ENCODE data around the gene JAKMIP3. TPM values are rescaled to one million over a fixed set of nuclear protein-coding genes. Genes with fewer than 3 reads are reported as not detected.

Gene JAKMIP3
- polyA plus RNA-seq, 6 donors from 2014 or later = not detected

DNA sequence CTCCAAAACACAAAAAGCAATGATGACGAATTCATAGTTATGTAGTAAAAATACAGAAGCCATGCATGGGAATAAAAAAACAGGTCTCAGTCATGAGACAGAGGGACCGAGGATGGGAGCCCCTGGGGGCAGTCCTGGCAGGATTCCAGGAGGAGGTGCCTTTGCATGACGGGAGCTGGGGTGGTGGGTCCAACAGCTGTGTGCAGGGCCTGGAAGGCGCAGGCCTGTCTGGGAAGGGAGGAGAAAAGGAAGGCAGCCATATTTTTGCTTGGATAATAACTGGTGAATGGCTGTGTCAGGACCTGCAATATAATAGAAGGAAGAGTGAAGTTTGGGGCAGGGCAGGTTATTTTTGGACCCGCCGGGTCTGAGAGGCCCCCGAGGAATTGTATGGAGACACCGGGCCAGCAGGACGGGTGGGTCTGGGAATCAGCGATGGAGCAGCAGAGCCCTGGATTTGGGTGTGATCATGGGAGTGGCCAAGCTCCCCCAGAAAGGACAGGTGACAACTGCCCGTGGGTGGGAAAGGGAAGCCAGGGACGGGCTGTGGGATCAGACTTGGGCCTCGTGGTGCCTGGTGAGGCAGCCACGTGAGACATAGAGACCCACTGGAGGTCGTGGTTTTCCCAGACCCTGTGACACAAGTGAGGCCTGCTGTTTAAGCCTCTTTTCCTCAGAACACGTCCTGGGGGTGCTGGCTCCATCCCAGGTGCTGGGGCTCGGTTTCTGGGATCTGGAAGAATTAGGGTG lies 2.9 kb upstream of the JAKMIP3 start:
- H3K4me3 Mint-ChIP-seq = peak overlapping the region in 1 of 8 donors; percentile 21
- H3K27me3 Mint-ChIP-seq = peaks cover 0 to 50% (median 37%) of the 10 kb centered on the region in 3 donors
- peaks cover 0 to under 1% (median 0%) of the 10 kb centered on the region in 7 donors for H3K9me3 Mint-ChIP-seq
- H3K4me1 Mint-ChIP-seq = peaks cover 0 to 13% (median 0%) of the 10 kb centered on the region in 3 donors
- no peaks in the 10 kb centered on the region for H3K36me3 Mint-ChIP-seq
- ATAC-seq (ENCODE audit: low read depth in 2 of 2) (no peak), DNase-seq (no peak)
- H3K27ac Mint-ChIP-seq = no peak overlapping the region

DNA sequence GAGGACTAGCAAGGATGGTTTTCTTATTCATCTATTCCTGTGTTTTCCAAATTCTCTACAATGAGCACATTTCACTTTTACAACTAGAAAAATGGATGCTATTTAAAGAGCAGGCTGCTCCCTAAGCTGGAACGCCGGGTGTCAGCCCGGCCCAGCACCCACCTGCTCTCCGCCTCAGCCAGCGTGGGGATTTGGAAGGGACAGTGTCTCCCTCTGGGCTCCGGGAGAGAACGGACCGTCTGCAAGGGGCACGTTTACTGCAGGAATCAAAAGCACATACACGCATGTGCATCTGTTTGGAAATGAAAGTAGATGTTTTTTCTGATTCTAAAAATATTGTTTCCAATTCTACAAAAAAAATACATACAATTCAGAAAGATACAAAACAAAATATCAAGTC lies 2.3 kb upstream of the JAKMIP3 start:
- Mint-ChIP-seq H3K9me3 (peaks cover 0 to 3% (median 0%) of the 10 kb centered on the region in 7 donors), H3K27ac (no peak overlapping the region), H3K4me3 (peak overlapping the region in 1 of 8 donors; percentile 5), H3K4me1 (peaks cover 0 to 13% (median 0%) of the 10 kb centered on the region in 3 donors), H3K36me3 (no peaks in the 10 kb centered on the region), H3K27me3 (peaks cover 0 to 50% (median 36%) of the 10 kb centered on the region in 3 donors)
- DNase-seq (no peak), ATAC-seq (ENCODE audit: low read depth in 2 of 2) (no peak)

DNA sequence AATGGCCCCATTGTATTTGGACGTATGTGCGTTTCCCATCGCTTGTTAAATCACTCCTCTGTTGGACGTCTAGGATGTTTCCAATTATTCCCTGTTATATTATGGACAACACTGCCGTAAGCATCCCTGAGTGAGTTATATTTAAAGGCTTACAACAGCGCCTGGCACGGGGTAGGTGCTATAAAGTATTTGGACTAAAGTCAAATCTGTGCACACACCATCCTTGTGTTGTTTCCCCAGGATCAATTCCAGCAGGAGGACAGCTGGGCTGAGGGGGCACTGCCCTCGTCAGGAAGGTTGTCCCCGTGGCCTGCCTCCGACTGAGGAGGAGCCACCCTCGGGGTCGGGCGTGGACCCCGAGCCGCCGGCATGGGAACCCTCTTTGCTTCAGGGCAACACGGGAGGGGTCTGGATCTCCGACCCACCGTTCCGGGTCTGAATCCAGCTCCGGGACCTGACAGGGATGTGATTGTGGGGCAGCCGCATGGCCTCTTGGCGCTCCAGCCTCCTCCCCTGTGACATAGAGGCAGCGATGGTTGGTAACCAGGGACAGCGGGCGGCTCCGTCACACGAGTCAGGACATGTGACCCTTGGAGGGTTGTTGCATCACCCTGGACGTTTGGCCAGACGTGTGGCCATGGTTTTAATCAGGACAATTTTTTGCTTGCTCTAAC lies 1.5 kb upstream of the JAKMIP3 start:
- ATAC-seq (ENCODE audit: low read depth in 2 of 2) (no peak), DNase-seq (no peak)
- H3K27ac Mint-ChIP-seq = no peak overlapping the region
- H3K36me3 Mint-ChIP-seq = no peaks in the 10 kb centered on the region
- peaks cover 0 to 3% (median 0%) of the 10 kb centered on the region in 7 donors for H3K9me3 Mint-ChIP-seq
- H3K27me3 Mint-ChIP-seq = peaks cover 0 to 50% (median 36%) of the 10 kb centered on the region in 3 donors
- H3K4me3 Mint-ChIP-seq = peak overlapping the region in 2 of 8 donors; percentile 36 to 68
- H3K4me1 Mint-ChIP-seq = peaks cover 0 to 13% (median 0%) of the 10 kb centered on the region in 3 donors

DNA sequence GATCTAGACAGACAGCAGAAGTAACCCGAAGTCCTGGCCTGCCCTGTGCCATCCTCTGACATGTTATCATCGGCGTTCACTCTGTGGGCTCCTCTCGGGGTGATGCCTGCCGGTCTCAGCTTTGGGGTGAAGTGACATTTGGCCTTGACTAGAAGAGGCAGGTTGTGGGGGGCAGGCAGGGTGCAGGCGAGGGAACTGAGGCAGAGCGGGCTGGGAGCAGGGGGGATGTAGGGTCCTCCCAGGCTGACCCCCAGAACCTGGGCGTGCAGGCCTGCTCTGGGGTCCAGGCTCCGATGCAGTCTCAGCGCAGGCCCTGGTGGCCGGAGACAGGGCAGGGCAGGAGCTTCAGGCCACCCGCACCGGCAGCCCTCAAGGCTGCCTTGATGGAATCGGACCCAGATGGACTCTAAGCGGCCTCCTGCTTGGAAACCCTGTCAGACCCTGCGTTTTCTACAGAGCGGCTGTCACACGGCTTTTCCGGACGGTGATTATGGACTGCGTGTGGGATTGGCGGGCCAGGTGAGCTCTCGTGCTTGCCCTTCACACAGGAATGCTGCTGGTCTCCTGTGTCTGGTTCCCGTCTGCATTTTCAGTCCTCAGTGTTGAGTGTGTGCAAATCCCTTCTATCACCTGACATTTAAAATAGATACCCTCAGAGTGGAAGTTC lies 842 bp upstream of the JAKMIP3 start:
- peaks cover 0 to 3% (median 0%) of the 10 kb centered on the region in 7 donors for H3K9me3 Mint-ChIP-seq
- peaks cover 0 to 48% (median 33%) of the 10 kb centered on the region in 3 donors for H3K27me3 Mint-ChIP-seq
- no peak overlapping the region for H3K27ac Mint-ChIP-seq

GRCh38 chr10:132066186-132066585 lies 440 bp downstream of the JAKMIP3 start:
- no peak for DNase-seq
- H3K27me3 Mint-ChIP-seq = peaks cover 0 to 40% (median 26%) of the 10 kb centered on the region in 3 donors
- H3K27ac Mint-ChIP-seq = no peak overlapping the region
- peaks cover 0 to 13% (median 0%) of the 10 kb centered on the region in 3 donors for H3K4me1 Mint-ChIP-seq
- no peaks in the 10 kb centered on the region for H3K36me3 Mint-ChIP-seq
- H3K9me3 Mint-ChIP-seq = peaks cover 0 to 3% (median 0%) of the 10 kb centered on the region in 7 donors
- H3K4me3 Mint-ChIP-seq = peak overlapping the region in 7 of 8 donors; percentile 37 to 77 (median 68)
- ATAC-seq (ENCODE audit: low read depth in 2 of 2) = no peak

More for the DNA sequence above, 842 bp upstream of the JAKMIP3 start:
- H3K4me3 Mint-ChIP-seq = peak overlapping the region in 2 of 8 donors; percentile 36 to 68
- H3K4me1 Mint-ChIP-seq = peaks cover 0 to 13% (median 0%) of the 10 kb centered on the region in 3 donors
- no peaks in the 10 kb centered on the region for H3K36me3 Mint-ChIP-seq
- no peak for DNase-seq
- no peak for ATAC-seq (ENCODE audit: low read depth in 2 of 2)

DNA sequence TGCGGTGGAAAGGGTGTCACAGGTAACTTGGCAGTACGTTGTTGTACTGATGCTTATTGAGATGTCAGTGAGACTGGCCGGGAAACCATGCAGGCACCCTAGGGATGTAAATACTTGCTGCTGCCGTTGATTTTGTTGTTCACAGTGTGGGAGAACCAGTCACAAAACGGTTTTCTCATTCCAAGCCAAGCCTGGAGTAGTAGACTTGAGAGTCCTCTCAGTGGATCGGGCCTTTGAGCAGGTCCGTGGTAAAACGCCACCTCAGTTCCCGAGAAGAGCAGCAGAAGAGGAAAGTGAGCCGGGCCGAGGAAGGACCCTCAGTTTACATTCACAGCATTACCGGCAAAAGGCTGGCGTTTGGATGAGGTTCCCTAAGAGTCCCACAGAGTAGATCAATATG lies 1.1 kb downstream of the JAKMIP3 start:
- peaks cover 0 to 3% (median 0%) of the 10 kb centered on the region in 7 donors for H3K9me3 Mint-ChIP-seq
- peaks cover 0 to 35% (median 20%) of the 10 kb centered on the region in 3 donors for H3K27me3 Mint-ChIP-seq
- H3K27ac Mint-ChIP-seq = no peak overlapping the region
- no peak for DNase-seq
- no peak for ATAC-seq (ENCODE audit: low read depth in 2 of 2)
- H3K4me1 Mint-ChIP-seq = peaks cover 0 to 13% (median 0%) of the 10 kb centered on the region in 3 donors
- no peak overlapping the region for H3K4me3 Mint-ChIP-seq
- no peaks in the 10 kb centered on the region for H3K36me3 Mint-ChIP-seq

- no peak for DNase-seq
- Mint-ChIP-seq H3K27me3 (peaks cover 4 to 29% (median 24%) of the 10 kb centered on the region in 3 donors), H3K27ac (no peak overlapping the region), H3K36me3 (peaks cover 0 to 8% of the 10 kb centered on the region in 2 donors), H3K9me3 (peaks cover 3 to 7% (median 6%) of the 10 kb centered on the region in 7 donors), H3K4me3 (no peak overlapping the region), H3K4me1 (peaks cover 0 to 13% (median 0%) of the 10 kb centered on the region in 3 donors)
- ATAC-seq (ENCODE audit: low read depth in 2 of 2) = no peak
These were observed 2.8 kb downstream of the JAKMIP3 start for GRCh38 chr10:132068431-132069121.

DNA sequence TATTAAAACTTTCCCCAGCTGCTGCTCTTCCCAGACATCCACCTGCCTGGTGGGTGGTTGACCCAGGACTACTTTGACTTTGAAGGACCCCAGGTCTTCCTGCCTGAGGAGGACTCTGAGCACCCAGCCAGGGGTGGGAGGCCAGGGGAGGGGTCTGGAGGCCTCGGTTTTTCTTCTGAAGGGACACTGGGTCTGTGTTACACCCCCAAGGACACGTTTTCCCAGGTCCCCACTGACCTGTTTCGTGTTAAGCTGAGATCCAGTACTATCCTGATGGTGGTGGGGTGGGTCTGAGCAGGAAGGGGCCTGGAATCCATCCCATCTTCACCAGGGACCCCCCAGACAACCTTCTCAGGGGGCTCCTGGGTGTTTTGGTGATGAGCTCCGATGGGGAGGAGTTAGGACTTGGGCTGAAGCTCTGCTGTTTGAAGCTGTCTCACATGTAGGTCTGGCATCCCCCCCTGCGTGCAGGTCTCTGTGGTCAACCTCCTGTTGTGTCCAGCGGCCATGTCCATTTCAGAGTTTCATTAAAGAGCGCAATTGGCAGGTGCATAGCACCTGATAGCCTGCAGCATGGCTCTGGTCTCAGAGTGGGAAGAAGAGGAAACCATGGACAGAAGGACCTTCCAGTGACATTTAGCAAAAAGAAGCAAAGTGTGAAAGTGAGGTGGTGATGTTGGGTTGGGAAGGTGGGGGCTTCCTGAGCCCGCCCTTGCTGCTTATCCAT lies 3.5 kb downstream of the JAKMIP3 start:
- H3K4me1 Mint-ChIP-seq = peaks cover 0 to 13% (median 0%) of the 10 kb centered on the region in 3 donors
- ATAC-seq (ENCODE audit: low read depth in 2 of 2) = no peak
- H3K4me3 Mint-ChIP-seq = no peak overlapping the region
- peaks cover 0 to 8% of the 10 kb centered on the region in 2 donors for H3K36me3 Mint-ChIP-seq
- no peak for DNase-seq
- peak overlapping the region in 1 of 6 donors; percentile 67 for H3K27ac Mint-ChIP-seq
- H3K9me3 Mint-ChIP-seq = peaks cover 4 to 15% (median 7%) of the 10 kb centered on the region in 7 donors
- H3K27me3 Mint-ChIP-seq = peaks cover 4 to 29% (median 24%) of the 10 kb centered on the region in 3 donors

DNA sequence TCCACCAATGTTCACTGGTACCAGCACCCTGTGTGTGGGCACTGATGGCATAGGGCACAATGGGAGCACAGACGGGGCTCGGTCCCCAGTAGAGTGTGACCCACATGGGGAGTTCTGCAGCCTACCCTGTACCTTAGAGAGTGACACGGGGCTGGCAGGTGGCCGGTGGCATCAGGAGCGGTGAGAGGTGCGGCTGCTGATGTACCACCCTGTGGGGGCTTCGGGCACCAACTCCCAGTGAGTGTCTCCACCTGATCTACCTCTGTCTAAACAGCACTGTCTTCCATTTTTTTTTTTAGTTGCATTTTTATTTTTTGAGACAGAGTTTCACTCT lies 4.1 kb downstream of the JAKMIP3 start:
- Mint-ChIP-seq H3K27me3 (peaks cover 4 to 29% (median 24%) of the 10 kb centered on the region in 3 donors), H3K4me3 (no peak overlapping the region), H3K9me3 (peaks cover 7 to 20% (median 10%) of the 10 kb centered on the region in 7 donors), H3K4me1 (peaks cover 0 to 13% (median 0%) of the 10 kb centered on the region in 3 donors), H3K27ac (no peak overlapping the region), H3K36me3 (peaks cover 0 to 8% of the 10 kb centered on the region in 2 donors)
- no peak for ATAC-seq (ENCODE audit: low read depth in 2 of 2)
- no peak for DNase-seq

DNA sequence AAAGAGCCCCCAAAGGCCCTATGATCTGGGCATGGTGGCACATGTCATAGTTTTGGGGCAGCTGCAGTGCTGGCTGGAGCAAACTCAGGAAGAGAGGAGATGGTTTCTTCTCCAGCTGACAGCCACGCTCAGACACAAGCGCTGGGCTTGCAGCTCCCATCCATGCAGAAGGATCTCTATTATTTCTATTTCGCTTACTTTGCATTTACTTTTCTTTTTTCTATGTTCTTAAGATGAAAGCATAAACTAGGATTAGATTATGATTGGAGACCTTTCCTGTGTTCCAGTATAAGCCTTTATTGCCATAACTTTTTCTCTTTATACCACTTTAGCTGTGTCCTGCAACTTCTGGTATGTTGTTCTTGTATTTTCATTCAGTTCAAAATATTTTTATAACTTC lies 5.0 kb downstream of the JAKMIP3 start:
- DNase-seq (no peak), ATAC-seq (ENCODE audit: low read depth in 2 of 2) (no peak)
- H3K4me3 Mint-ChIP-seq = no peak overlapping the region
- H3K9me3 Mint-ChIP-seq = peaks cover 7 to 29% (median 15%) of the 10 kb centered on the region in 7 donors
- peaks cover 0 to 8% of the 10 kb centered on the region in 2 donors for H3K36me3 Mint-ChIP-seq
- H3K27ac Mint-ChIP-seq = no peak overlapping the region
- H3K27me3 Mint-ChIP-seq = peaks cover 5 to 23% (median 21%) of the 10 kb centered on the region in 3 donors
- peaks cover 0 to 8% (median 0%) of the 10 kb centered on the region in 3 donors for H3K4me1 Mint-ChIP-seq

- no peak for ATAC-seq (ENCODE audit: low read depth in 2 of 2)
- H3K4me1 Mint-ChIP-seq = peaks cover 0 to 1% (median 0%) of the 10 kb centered on the region in 3 donors
- H3K36me3 Mint-ChIP-seq = peaks cover 0 to 8% of the 10 kb centered on the region in 2 donors
- no peak for DNase-seq
- peaks cover 10 to 25% (median 14%) of the 10 kb centered on the region in 3 donors for H3K27me3 Mint-ChIP-seq
- H3K4me3 Mint-ChIP-seq = no peak overlapping the region
- no peak overlapping the region for H3K27ac Mint-ChIP-seq
- H3K9me3 Mint-ChIP-seq = peaks cover 8 to 35% (median 17%) of the 10 kb centered on the region in 7 donors
These were observed 5.9 kb downstream of the JAKMIP3 start for GRCh38 chr10:132071667-132072066.

GRCh38 chr10:132075909-132076577 lies 10.3 kb downstream of the JAKMIP3 start:
- H3K27me3 Mint-ChIP-seq = peaks cover 24 to 34% (median 27%) of the 10 kb centered on the region in 3 donors
- DNase-seq (no peak), ATAC-seq (ENCODE audit: low read depth in 2 of 2) (no peak)
- H3K9me3 Mint-ChIP-seq = peaks cover 8 to 35% (median 17%) of the 10 kb centered on the region in 7 donors
- peaks cover 4 to 8% of the 10 kb centered on the region in 2 donors for H3K36me3 Mint-ChIP-seq
- H3K4me1 Mint-ChIP-seq = peaks cover 0 to 4% (median 0%) of the 10 kb centered on the region in 3 donors
- H3K27ac Mint-ChIP-seq = no peak overlapping the region
- no peak overlapping the region for H3K4me3 Mint-ChIP-seq

Measured in naive B cell (primary cell).